Measurements from ENCODE around the gene FAM8A1.

FAM8A1 gene

GRCh38 chr6:17656644-17657043 is 56.5 kb downstream of the FAM8A1 start:
- Histone ChIP-seq H3K4me1 (ENCODE audit: control insufficient read depth, insufficient read depth, low read length) (no peaks in the 10 kb centered on the region), H3K27ac (ENCODE audit: low read length) (no peak overlapping the region), H3K27me3 (ENCODE audit: control insufficient read depth, insufficient read depth, low read length) (no peaks in the 10 kb centered on the region), H3K4me3 (ENCODE audit: low read length) (no peak overlapping the region), H3K9me3 (ENCODE audit: control insufficient read depth, insufficient read depth, low read length) (no peaks in the 10 kb centered on the region), H3K36me3 (ENCODE audit: control insufficient read depth, insufficient read depth, low read length) (peaks cover 3% of the 10 kb centered on the region; the same call in 1 of the 2 replicates)
- no CpG with 5 or more reads among the region's 3 CpGs for WGBS (ENCODE audit: insufficient coverage, insufficient read length)
- no peak for DNase-seq (ENCODE audit: low read depth, low spot score)
